HG03378 (cell line): ENCODE results near the gene SCAPER.
"Not testable (repeated sequence)": the region's sequence is repeated elsewhere in the genome, so short reads cannot be mapped to it uniquely, and the experiment has no call there.

Experiments used
- ATAC-seq: cut with Tn5 transposase; IDR thresholded peaks from one replicate; pipeline ENCODE4 v1.9.1; 2021; ENCODE audit warnings: mild to moderate bottlenecking, moderate library complexity; ENCODE audit not compliant: unreplicated experiment

The SCAPER gene

DNA sequence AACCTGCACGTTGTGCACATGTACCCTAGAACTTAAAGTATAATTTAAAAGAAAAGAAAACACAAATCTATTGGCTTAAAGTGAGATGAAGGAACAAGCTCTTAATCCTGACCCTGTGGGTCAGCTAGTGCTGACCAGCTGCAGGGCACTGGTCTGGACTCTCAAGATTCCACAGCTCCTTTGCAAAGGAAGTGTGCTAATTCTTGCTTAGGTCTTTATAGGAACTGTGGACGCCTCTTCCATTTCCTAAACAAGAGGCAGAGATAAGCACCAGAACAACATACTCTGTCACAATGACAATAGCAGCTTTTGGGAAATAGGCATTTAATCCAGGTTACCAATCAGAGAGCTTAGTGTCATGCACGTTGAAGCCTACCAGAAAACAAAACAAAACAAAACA lies 402.5 kb downstream of the SCAPER start:
- no peak for ATAC-seq

DNA sequence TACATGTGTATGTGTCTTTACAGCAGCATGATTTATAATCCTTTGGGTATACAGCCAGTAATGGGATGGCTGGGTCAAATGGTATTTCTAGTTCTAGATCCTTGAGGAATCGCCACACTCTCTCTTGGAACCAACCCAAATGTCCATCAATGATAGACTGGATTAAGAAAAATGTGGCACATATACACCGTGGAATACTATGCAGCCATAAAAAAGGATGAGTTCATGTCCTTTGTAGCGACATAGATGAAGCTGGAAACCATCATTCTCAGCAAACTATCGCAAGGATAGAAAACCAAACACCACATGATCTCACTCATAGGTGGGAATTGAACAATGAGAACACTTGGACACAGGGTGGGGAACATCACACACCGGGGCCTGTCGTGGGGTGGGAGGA lies 403.0 kb downstream of the SCAPER start:
- not testable (repeated sequence) for ATAC-seq

DNA sequence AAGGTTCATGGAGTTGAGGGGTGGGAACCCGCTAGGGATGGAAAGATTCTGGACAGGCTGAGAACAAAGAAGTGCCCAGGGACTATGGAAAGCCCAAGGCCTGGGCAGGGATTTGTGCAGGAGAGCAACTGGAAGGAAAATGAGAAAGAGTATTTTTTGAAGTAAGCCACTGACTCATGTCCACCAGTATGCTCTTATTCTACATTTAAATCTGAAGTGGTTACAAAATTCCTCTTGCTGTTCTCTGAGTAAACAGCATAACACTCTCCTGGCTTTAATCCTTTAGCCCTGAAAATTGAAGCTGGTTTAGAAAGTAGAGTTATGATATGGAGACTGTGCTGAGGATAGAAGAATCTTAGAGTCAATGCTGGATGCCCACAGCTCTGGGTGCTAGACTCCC lies 403.4 kb downstream of the SCAPER start:
- no peak for ATAC-seq

DNA sequence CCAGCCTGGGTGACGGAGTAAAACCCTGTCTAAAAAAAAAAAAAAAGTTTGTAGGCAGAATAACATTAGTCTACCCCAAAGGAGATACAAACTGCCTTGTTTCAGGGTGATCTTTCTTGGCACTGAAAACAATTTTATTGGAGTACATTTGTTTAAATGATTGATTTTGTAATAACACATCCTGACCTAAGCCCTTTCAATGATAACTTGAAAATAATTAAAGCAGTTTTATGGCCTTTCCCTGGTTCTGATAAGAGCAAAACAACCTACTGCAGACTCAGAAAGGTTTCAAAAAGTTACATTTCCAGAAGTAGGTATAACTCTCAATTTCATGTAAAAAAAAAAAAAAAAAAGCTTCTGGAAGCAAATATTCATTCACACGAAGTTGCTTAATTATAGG lies 404.1 kb downstream of the SCAPER start:
- ATAC-seq, result no peak

DNA sequence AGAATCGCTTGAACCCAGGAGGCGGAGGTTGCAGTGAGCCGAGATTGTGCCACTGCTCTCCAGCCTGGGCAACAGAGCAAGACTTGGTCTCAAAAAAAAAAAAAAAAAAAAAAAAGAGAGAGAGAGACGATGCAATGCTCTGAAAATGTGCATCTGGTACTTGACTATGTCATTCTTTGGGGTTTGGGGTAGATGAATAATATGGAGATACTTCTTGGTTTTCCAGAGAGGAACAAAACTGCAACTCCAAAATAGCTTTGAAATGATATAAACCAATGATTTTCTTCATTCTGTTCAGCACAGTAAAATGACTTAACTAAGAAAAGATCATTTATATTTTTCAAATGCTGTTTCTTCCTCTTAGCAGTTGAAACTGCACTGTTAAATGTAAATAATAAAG lies 409.7 kb downstream of the SCAPER start:
- ATAC-seq, result no peak

DNA sequence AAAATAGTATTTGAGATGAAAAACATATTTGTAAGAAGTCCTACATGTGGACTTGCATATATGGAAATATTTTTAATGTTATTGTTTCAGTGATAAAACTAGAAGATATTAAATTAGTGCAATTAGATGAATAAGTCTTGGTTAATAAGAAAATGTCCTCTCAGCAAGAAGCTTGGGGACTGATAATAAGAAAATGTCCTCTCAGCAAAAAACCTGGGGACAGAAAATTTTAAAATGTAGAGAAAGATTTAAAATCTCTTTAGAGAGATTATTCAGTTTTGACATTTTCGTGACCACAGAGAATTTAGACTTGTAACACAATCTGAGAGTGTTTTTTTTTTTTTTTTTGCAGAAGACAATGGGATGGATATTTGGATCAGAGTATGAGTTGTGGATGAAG lies 412.6 kb downstream of the SCAPER start:
- ATAC-seq, result no peak

DNA sequence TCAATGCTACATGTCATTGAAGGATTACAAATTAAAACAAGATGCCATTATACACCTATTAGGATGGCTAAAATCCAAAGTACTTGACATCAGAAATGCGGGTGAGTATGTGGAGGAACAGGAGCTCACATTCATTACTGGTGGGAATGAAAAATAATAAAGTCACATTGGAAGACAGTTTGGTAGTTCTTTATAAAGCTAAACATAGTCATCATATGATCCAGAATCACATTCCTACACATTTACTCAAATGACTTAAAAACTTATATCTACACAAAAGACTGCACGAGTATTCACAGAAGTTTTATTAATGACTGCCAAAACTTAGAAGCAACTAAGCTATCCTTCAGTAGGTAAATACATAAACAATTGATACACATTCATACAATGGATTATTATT lies 421.4 kb downstream of the SCAPER start:
- no peak for ATAC-seq

- no peak for ATAC-seq
These were observed 422.1 kb downstream of the SCAPER start for GRCh38 chr15:76483018-76483417.

DNA sequence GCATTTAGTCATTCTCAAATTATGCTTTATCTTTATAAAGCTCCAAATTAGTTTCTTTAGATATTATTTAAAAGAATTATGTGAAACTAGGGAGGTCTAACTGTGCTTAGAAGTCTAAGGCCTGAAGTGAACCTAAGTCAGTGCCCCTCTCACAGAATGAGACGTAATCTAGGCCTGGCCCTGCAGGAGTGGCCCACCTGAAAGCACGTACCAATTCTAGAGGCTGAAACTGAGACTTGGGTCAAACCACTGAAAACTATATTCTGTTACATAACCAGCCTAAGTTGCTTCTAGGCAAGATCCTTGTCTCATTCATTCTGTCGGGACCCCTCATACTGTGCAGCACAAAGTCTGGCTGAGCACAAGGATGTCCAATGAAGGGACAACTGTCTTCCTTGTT lies 424.9 kb downstream of the SCAPER start:
- no peak for ATAC-seq

- no peak for ATAC-seq
These were observed 434.4 kb downstream of the SCAPER start for GRCh38 chr15:76470691-76471090.

- no peak for ATAC-seq
These were observed 436.4 kb downstream of the SCAPER start for GRCh38 chr15:76468722-76469121.

GRCh38 chr15:76467136-76467535 lies 438.0 kb downstream of the SCAPER start:
- no peak for ATAC-seq

- ATAC-seq, result no peak
These were observed 439.4 kb downstream of the SCAPER start for GRCh38 chr15:76465728-76466127.

DNA sequence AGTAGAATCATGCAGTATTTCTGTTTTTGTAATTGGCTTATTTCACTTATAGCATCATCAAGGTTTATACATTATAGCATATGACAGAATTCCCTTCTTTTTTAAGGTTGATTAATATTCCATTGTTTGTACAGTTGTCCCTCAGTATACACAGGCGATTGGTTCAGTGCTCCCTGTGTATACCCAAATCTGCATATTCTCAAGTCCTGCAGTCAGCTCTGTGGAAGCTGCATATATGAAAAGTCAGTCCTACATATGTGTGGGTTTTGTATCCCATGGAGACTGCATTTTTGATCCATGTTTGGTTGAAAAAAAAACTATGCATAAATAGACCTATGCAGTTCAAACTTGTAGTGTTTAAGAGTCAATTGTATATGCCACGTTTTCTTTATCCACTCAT lies 440.9 kb downstream of the SCAPER start:
- ATAC-seq, result no peak

GRCh38 chr15:76460871-76461270 lies 444.3 kb downstream of the SCAPER start:
- no peak for ATAC-seq

GRCh38 chr15:76460347-76460746 lies 444.8 kb downstream of the SCAPER start:
- no peak for ATAC-seq

DNA sequence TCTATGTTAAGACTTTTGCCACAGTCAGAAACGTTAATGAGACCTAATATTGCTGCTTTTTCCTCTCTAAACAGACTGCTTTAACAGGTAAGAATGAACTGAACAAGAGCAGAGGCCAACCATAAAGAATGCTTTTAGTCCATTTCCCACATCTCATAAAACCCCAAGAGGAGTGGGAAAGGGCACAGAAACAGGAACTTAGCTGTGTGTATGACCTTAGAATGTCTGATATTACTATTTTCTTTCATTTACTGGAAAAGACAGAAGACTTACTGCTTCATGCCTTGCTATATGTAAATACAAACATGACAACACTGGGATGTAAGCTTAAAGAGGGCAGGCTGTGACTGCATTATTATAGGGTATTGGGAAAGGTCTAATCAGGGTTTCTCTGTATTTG lies 453.6 kb downstream of the SCAPER start:
- no peak for ATAC-seq

GRCh38 chr15:76449455-76449854 lies 455.7 kb downstream of the SCAPER start:
- no peak for ATAC-seq

DNA sequence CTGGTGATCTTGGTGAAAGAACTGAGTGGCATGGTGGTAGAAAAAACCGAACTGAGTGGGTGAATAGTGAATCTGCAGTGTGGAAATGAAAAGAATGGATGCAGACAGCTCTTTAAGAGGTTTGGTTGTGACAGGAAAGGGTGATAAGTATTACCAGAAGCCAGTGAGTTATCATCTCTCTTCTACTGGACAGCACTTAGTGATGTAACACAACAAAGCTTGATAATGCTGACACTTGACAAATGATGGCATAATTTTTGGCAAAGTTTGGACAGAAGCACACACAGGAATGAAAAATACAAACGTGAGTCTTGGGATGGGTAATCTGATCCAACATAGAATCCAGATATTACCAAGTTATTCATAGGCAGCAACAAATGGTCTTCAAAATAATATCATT lies 456.4 kb downstream of the SCAPER start:
- no peak for ATAC-seq

DNA sequence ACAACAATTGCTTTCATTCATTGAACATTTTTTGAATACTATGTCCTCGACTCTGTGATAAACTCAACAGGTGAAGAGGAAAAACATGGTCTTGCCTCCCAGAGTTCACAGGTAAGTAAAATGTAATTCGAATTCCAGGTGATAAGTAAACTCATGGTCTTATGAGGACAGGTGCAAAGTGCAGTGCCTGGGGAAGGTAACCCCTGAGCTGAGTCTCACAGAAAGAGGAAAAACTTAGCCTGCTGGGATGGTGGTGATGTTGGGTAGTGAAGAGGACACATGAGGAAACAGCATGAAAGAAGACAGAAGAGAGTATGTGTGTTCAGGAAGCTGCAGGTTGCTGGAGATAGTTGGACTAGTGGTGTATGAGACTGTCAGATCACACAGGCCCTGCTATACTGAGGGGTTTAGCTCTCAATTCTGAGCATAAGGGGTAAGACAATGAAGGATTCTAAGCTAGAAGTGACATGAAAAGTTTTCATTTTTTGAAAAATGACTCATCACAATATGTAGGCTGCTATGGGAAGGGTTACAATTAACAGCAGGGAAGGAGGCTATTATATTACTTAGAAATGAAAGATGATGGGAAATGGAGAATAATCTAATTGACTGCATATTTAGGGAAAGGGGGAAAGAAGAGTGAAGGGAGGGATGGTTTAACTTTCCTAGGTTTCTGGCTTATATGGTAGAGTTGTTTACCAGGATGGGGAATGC lies 457.3 kb downstream of the SCAPER start:
- ATAC-seq, result no peak

DNA sequence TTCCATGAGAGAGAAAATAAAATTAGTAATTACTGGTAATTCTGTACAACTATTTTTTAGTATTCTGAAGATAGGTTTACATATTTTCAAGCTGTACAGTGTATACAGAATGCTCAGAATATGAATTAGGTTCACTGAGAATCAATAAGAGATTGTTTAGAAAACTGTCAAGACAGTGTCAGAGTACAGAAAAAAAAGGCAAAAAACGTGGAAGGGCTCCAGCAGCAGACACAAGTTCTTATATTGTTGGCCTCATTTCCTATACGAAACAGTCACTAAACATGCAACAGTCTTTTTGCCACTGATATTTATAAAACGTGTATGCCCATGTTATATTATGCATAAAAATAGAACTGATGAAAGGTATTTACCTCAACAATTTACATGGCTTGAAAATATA lies 464.7 kb downstream of the SCAPER start:
- no peak for ATAC-seq

- ATAC-seq, result no peak
These were observed 465.6 kb downstream of the SCAPER start for GRCh38 chr15:76439542-76439941.

GRCh38 chr15:76433798-76434400 lies 471.2 kb downstream of the SCAPER start:
- no peak for ATAC-seq
